HEK293T (cell line): ENCODE measurements around the gene MROH2A.
"Not testable (repeated sequence)": the region's sequence is repeated elsewhere in the genome, so short reads cannot be mapped to it uniquely, and the experiment has no call there.

Source experiments
- CTCF ChIA-PET: fragments of 350-600 bp; formaldehyde crosslinking; extraction: SDS; loops from one replicate; lab custom pipeline; 2021; ENCODE audit warnings: antibody characterized with exemption, inconsistent platforms; lab: Yijun Ruan, JAX
- POLR2A ChIA-PET: fragments of 350-600 bp; formaldehyde crosslinking; extraction: SDS; loops from one replicate; lab custom pipeline; 2020; ENCODE audit warnings: antibody characterized with exemption, inconsistent platforms; lab: Yijun Ruan, JAX
- DNase-seq: peaks from one replicate; pipeline ENCODE4 v3.0.0; 2012; ENCODE audit warnings: mixed read lengths; ENCODE audit errors: extremely low spot score
- ARNT ChIP-seq: fragments of 450-650 bp; IDR thresholded peaks from 2 replicates; pipeline ENCODE4 v1.6.1; 2017; ENCODE audit warnings: mild to moderate bottlenecking
- BHLHE40 ChIP-seq: fragments of 450-650 bp; IDR thresholded peaks from 2 replicates; pipeline ENCODE4 v1.6.1; 2016; ENCODE audit warnings: mild to moderate bottlenecking, moderate library complexity, borderline replicate concordance
- CTBP1 ChIP-seq: fragments of 450-650 bp; IDR thresholded peaks from 2 replicates; pipeline ENCODE4 v1.6.1; 2016; ENCODE audit warnings: borderline replicate concordance
- ELF4 ChIP-seq: fragments of 450-650 bp; IDR thresholded peaks from 2 replicates; pipeline ENCODE4 v1.6.1; 2017; ENCODE audit warnings: antibody characterized with exemption
- FOXA1 ChIP-seq: fragments of 450-650 bp; IDR thresholded peaks from 2 replicates; pipeline ENCODE4 v1.6.1; 2016; ENCODE audit warnings: mild to moderate bottlenecking
- FOXK2 ChIP-seq: fragments of 450-650 bp; IDR thresholded peaks from 2 replicates; pipeline ENCODE4 v1.6.1; 2016; ENCODE audit warnings: mild to moderate bottlenecking
- FOXM1 ChIP-seq: fragments of 450-650 bp; IDR thresholded peaks from 2 replicates; pipeline ENCODE4 v1.6.1; 2017; ENCODE audit warnings: mild to moderate bottlenecking, borderline replicate concordance
- HDGF ChIP-seq: fragments of 450-650 bp; IDR thresholded peaks from 2 replicates; pipeline ENCODE4 v1.6.1; 2017; ENCODE audit warnings: antibody characterized with exemption, borderline replicate concordance
- L3MBTL2 ChIP-seq: fragments of 450-650 bp; conservative IDR thresholded peaks from 2 replicates; pipeline ENCODE4 v1.6.1; 2016; ENCODE audit warnings: mild to moderate bottlenecking
- LEF1 ChIP-seq: fragments of 450-650 bp; IDR thresholded peaks from 2 replicates; pipeline ENCODE4 v1.6.1; 2017; ENCODE audit warnings: mild to moderate bottlenecking, borderline replicate concordance
- NFRKB ChIP-seq: fragments of 450-650 bp; IDR thresholded peaks from 2 replicates; pipeline ENCODE4 v1.6.1; 2016; ENCODE audit warnings: mild to moderate bottlenecking, moderate library complexity
- PKNOX1 ChIP-seq: fragments of 450-650 bp; IDR thresholded peaks from 2 replicates; pipeline ENCODE4 v1.6.1; 2016
- SP1 ChIP-seq: fragments of 450-650 bp; IDR thresholded peaks from 2 replicates; pipeline ENCODE4 v1.6.1; 2017
- SUZ12 ChIP-seq: fragments of 450-650 bp; IDR thresholded peaks from 2 replicates; pipeline ENCODE4 v1.6.1; 2016; ENCODE audit warnings: mild to moderate bottlenecking
- TARDBP ChIP-seq: fragments of 450-650 bp; IDR thresholded peaks from 2 replicates; pipeline ENCODE4 v1.6.1; 2016
- ZNF384 ChIP-seq: fragments of 450-650 bp; IDR thresholded peaks from 2 replicates; pipeline ENCODE4 v1.6.1; 2016

Gene MROH2A

GRCh38 chr2:233858331-233858730 lies 80.2 kb downstream of the MROH2A start:
- TF ChIP-seq FOXA1 (no peak), FOXM1 (no peak), NFRKB (no peak), ZNF384 (no peak), ARNT (no peak), ELF4 (no peak), TARDBP (no peak), CTBP1 (no peak), BHLHE40 (no peak), FOXK2 (no peak), LEF1 (no peak), SUZ12 (no peak), SP1 (no peak), HDGF (no peak), L3MBTL2 (no peak), PKNOX1 (no peak)
- DNase-seq, result no peak
- ChIA-PET POLR2A (no interaction called here), CTCF (interaction anchor here (1.5 kb wide), 1 partner anchor 9 kb away, joined by 9 read pairs; the partner anchor contains the start of gene MSL3B)

GRCh38 chr2:233862261-233862768 lies 84.2 kb downstream of the MROH2A start:
- DNase-seq, result no peak
- POLR2A ChIA-PET, result no interaction called here
- TF ChIP-seq FOXM1, result no peak
- TF ChIP-seq BHLHE40, result no peak
- no peak for TF ChIP-seq NFRKB
- no peak for TF ChIP-seq CTBP1
- TF ChIP-seq TARDBP, result no peak
- TF ChIP-seq PKNOX1, result no peak
- no peak for TF ChIP-seq ZNF384
- TF ChIP-seq L3MBTL2, result no peak
- no peak for TF ChIP-seq ARNT
- TF ChIP-seq FOXA1, result no peak
- TF ChIP-seq SP1, result no peak
- TF ChIP-seq FOXK2, result no peak
- TF ChIP-seq ELF4, result no peak
- TF ChIP-seq LEF1, result no peak
- no peak for TF ChIP-seq HDGF
- TF ChIP-seq SUZ12, result no peak
- CTCF ChIA-PET, result no interaction called here

GRCh38 chr2:233865838-233866237 lies 87.7 kb downstream of the MROH2A start:
- ChIA-PET CTCF (interaction anchor here (2.7 kb wide), 1 partner anchor 8 kb away, joined by 9 read pairs; no protein-coding TSS in a partner anchor), POLR2A (no interaction called here)
- no peak for DNase-seq
- TF ChIP-seq ARNT (no peak), SUZ12 (no peak), FOXM1 (no peak), NFRKB (no peak), FOXA1 (no peak), TARDBP (no peak)

- POLR2A ChIA-PET, result no interaction called here
- TF ChIP-seq CTBP1, result no peak
- no peak for TF ChIP-seq FOXM1
- TF ChIP-seq HDGF, result no peak
- TF ChIP-seq ELF4, result no peak
- no peak for TF ChIP-seq TARDBP
- TF ChIP-seq NFRKB, result no peak
- TF ChIP-seq PKNOX1, result no peak
- CTCF ChIA-PET, result interaction anchor here (0.9 to 2.7 kb wide), 2 partner anchors 9 to 12 kb away, joined by 3 to 9 read pairs; partner anchors contain the start of gene HJURP
- no peak for DNase-seq
Observed at GRCh38 chr2:233866479-233866878, 88.3 kb downstream of the MROH2A start.

- ChIA-PET CTCF (interaction anchor here (0.6 to 2.7 kb wide), 2 partner anchors 10 to 458 kb away, joined by 5 to 9 read pairs; no protein-coding TSS in a partner anchor), POLR2A (no interaction called here)
- peak; percentile 60 for DNase-seq
- TF ChIP-seq L3MBTL2 (peak; percentile 78), CTBP1 (no peak)
Observed at GRCh38 chr2:233867993-233868532, 89.9 kb downstream of the MROH2A start, which contains the start of gene MSL3B. MSL3B (minus strand) TSS chr2:233868386.

- ChIA-PET POLR2A (no interaction called here), CTCF (no interaction called here)
- no peak for TF ChIP-seq SP1
- TF ChIP-seq BHLHE40, result no peak
- no peak for TF ChIP-seq ELF4
- TF ChIP-seq ARNT, result no peak
- no peak for TF ChIP-seq NFRKB
- no peak for TF ChIP-seq LEF1
- no peak for TF ChIP-seq L3MBTL2
- TF ChIP-seq ZNF384, result no peak
- DNase-seq, result no peak
Observed at GRCh38 chr2:233871432-233871831, 93.3 kb downstream of the MROH2A start.

- DNase-seq, CTCF ChIA-PET, POLR2A ChIA-PET: not testable (repeated sequence)
Observed at GRCh38 chr2:233872125-233872524, 94.0 kb downstream of the MROH2A start.
